ENCODE measurements around the gene KCTD10.

KCTD10 gene

GRCh38 chr12:109439181-109439580, 37.9 kb downstream of the KCTD10 start:
- TF ChIP-seq CTCF (IDR thresholded peaks at IDR 0.05; ENCODE audit: low read depth, low read length, missing control alignments): no peak
- no peak overlapping the region for H3K4me3 ChIP-seq (replicated peaks; ENCODE audit: low read depth, low read length)
- DNase-seq (ENCODE audit: extremely low read depth, low read depth): no peak

DNA sequence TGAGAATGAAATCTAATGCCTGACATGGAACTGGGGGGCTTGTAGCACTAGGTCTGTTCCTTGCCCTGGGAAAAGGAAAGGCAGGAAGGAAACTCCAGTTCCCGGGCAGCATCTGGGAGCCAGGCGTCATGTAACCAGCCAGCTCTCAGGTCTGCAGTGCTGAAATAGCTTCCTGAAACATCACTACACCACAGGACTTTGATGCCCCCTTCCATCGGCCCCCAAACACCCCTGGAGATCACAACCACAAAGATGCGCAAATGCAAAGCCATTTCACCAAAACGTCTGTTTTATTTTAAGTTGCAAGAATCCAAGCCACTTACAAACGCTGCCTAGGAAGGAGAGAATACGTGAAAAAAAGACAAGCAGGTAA, 40.9 kb downstream of the KCTD10 start:
- no peak for TF ChIP-seq CTCF (IDR thresholded peaks at IDR 0.05; ENCODE audit: low read depth, low read length, missing control alignments)
- H3K4me3 ChIP-seq (replicated peaks; ENCODE audit: low read depth, low read length): no peak overlapping the region
- no peak for DNase-seq (ENCODE audit: extremely low read depth, low read depth)

DNA sequence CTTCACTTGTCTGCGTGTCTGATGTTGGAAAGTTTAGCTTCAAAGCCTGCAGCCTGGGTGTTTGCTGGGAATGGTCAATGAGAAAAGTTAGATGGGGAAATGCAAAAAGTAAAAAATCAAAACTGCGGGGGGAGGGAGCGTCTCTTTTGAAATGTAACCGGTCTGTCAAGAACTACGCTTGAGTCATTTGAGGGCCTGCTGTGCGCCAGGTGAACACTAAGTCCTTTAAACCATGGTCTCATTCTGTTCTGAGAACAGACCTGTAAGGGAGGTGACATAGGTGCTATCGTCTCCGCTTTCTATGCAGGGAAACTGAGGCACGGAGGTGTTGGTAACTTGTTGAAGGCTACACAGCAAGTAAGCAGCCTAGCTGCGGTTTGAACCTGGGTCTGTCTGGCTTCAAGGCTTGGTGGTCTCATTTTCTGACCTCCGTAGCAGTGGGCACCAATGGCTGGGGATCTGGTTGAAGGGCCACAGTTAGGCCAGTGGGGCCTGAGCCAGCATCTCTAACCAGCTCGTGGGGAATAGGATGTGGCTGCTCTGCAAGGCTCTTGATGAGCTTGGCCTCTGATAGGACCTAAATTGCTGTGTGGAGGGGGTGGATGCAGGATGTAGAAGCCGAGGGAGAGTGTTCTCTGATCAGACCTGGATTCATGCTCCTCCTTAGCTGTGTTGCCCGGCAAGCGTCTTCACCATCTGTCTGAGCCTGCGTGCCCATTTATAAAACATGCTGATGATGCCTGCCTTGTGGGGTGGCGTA, 41.5 kb downstream of the KCTD10 start:
- no peak for DNase-seq (ENCODE audit: extremely low read depth, low read depth)
- no peak for TF ChIP-seq CTCF (IDR thresholded peaks at IDR 0.05; ENCODE audit: low read depth, low read length, missing control alignments)
- no peak overlapping the region for H3K4me3 ChIP-seq (replicated peaks; ENCODE audit: low read depth, low read length)

DNA sequence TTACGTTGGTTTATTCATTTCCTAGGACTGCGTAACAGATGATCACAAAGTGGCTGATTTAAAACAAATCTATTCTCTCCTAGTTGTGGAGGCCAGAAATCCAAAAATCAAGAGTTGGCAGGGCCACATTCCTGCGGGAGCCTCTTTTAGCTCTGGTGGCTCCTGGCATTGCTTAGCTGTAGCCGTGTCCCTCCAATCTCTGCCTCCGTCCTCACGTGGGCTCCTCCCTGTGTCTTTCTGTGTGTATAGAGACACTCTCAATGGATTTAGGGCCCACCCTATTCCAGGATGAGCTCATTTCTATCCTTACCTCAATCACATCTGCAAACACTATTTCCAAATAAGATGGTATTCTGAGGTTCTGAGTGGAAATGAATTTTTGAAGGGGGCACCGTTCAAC, 42.5 kb downstream of the KCTD10 start:
- TF ChIP-seq CTCF (IDR thresholded peaks at IDR 0.05; ENCODE audit: low read depth, low read length, missing control alignments): no peak
- H3K4me3 ChIP-seq (replicated peaks; ENCODE audit: low read depth, low read length): no peak overlapping the region
- no peak for DNase-seq (ENCODE audit: extremely low read depth, low read depth)

- no peak overlapping the region for H3K4me3 ChIP-seq (replicated peaks; ENCODE audit: low read depth, low read length)
- no peak for DNase-seq (ENCODE audit: extremely low read depth, low read depth)
- TF ChIP-seq CTCF (IDR thresholded peaks at IDR 0.05; ENCODE audit: low read depth, low read length, missing control alignments): peak; percentile 40
Observed at GRCh38 chr12:109433618-109434017, 43.5 kb downstream of the KCTD10 start.

- DNase-seq (ENCODE audit: extremely low read depth, low read depth): peak; percentile 30
- no peak overlapping the region for H3K4me3 ChIP-seq (replicated peaks; ENCODE audit: low read depth, low read length)
- TF ChIP-seq CTCF (IDR thresholded peaks at IDR 0.05; ENCODE audit: low read depth, low read length, missing control alignments): peak; percentile 95
Observed at GRCh38 chr12:109432842-109433304, 44.2 kb downstream of the KCTD10 start.

GRCh38 chr12:109432431-109432830, 44.7 kb downstream of the KCTD10 start:
- TF ChIP-seq CTCF (IDR thresholded peaks at IDR 0.05; ENCODE audit: low read depth, low read length, missing control alignments): no peak
- DNase-seq (ENCODE audit: extremely low read depth, low read depth): no peak
- no peak overlapping the region for H3K4me3 ChIP-seq (replicated peaks; ENCODE audit: low read depth, low read length)

All from HFF-Myc (cell line).